Liver (tissue), 3 donors: ENCODE measurements around the gene TXNDC8.

Experiments used
- ATF3 ChIP-seq: IDR thresholded peaks from 2 replicates; pipeline ENCODE4 v1.6.1; 2016; ENCODE audit warnings: antibody characterized with exemption
- EGR1 ChIP-seq, 2 donors: IDR thresholded peaks; 2 replicates each; pipeline ENCODE4 v1.6.1; 2016 to 2018; ENCODE audit warnings: antibody characterized with exemption in 2 of 2, low read depth in 2 of 2
- GABPA ChIP-seq, 2 donors: IDR thresholded peaks in 1 of 2; conservative IDR thresholded peaks in 1 of 2; 2 replicates each; pipeline ENCODE4 v1.6.1; 2016; ENCODE audit warnings: antibody characterized with exemption in 2 of 2, mild to moderate bottlenecking in 1 of 2, moderate library complexity in 1 of 2
- JUND ChIP-seq, 2 donors: IDR thresholded peaks; 2 replicates each; pipeline ENCODE4 v1.6.1; 2016; ENCODE audit warnings: antibody characterized with exemption in 2 of 2
- SP1 ChIP-seq: IDR thresholded peaks from 2 replicates; pipeline ENCODE4 v1.6.1; 2018; ENCODE audit warnings: antibody characterized with exemption, mild to moderate bottlenecking
- TAF1 ChIP-seq: conservative IDR thresholded peaks from 2 replicates; pipeline ENCODE4 v1.6.1; 2016; ENCODE audit warnings: antibody characterized with exemption, mild to moderate bottlenecking
- YY1 ChIP-seq: IDR thresholded peaks from 2 replicates; pipeline ENCODE4 v1.6.1; 2016; ENCODE audit warnings: antibody characterized with exemption, mild to moderate bottlenecking
- TF ChIP-seq, protein P1 (sequence below): fragments of 150-350 bp; IDR thresholded peaks from 2 replicates; pipeline ENCODE4 v1.5.1; 2017; ENCODE audit warnings: improper control_type of control experiment, low read depth, low read length; ENCODE audit not compliant: missing input control
- TF ChIP-seq, protein P2 (sequence below): IDR thresholded peaks from 2 replicates; pipeline ENCODE4 v1.6.1; 2016; ENCODE audit warnings: antibody characterized with exemption, mild to moderate bottlenecking
- TF ChIP-seq, protein P3 (sequence below): IDR thresholded peaks from 2 replicates; pipeline ENCODE4 v1.6.1; 2016; ENCODE audit warnings: antibody characterized with exemption
- donor health status: healthy.
- donor health status: healthy.

DNA sequence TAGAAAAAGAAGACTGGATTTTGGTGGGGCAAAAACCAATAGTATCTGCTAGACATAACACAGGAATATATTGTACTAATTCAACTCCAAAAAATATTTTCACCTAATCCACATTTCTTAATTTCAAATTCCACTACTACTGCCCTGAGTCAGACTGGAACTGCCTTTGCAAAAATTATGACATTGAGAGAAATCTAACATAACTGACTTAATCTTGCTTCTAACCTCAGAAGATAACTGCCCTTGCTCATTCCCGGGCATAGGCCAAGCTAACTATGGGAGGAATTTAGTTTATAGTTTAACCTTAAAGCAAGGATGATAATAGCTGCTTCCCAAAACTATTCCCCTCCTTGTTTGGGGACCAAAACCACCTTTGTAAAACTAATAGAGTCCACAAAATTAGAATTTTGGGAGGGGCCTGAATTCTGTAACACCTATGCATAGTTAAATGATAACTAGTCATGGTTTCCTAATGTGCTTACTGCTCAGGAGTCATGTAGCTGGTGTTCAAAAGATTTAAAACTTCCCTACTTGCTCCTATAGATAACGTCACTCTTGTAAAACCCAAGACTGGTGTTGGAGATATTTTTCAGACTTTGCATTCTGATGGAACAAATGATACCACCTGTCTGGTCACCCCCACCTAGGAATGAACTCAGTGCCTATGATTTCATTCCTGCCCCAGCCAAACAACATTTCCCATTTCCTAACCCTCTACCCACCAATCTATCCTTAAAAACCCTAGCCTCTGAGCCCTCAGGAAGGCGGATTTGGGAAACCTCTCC is 67.3 kb downstream of the TXNDC8 start:
- TF ChIP-seq, protein P1, sequence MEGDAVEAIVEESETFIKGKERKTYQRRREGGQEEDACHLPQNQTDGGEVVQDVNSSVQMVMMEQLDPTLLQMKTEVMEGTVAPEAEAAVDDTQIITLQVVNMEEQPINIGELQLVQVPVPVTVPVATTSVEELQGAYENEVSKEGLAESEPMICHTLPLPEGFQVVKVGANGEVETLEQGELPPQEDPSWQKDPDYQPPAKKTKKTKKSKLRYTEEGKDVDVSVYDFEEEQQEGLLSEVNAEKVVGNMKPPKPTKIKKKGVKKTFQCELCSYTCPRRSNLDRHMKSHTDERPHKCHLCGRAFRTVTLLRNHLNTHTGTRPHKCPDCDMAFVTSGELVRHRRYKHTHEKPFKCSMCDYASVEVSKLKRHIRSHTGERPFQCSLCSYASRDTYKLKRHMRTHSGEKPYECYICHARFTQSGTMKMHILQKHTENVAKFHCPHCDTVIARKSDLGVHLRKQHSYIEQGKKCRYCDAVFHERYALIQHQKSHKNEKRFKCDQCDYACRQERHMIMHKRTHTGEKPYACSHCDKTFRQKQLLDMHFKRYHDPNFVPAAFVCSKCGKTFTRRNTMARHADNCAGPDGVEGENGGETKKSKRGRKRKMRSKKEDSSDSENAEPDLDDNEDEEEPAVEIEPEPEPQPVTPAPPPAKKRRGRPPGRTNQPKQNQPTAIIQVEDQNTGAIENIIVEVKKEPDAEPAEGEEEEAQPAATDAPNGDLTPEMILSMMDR, result no peak
- TF ChIP-seq TAF1, result no peak
- TF ChIP-seq, protein P2, sequence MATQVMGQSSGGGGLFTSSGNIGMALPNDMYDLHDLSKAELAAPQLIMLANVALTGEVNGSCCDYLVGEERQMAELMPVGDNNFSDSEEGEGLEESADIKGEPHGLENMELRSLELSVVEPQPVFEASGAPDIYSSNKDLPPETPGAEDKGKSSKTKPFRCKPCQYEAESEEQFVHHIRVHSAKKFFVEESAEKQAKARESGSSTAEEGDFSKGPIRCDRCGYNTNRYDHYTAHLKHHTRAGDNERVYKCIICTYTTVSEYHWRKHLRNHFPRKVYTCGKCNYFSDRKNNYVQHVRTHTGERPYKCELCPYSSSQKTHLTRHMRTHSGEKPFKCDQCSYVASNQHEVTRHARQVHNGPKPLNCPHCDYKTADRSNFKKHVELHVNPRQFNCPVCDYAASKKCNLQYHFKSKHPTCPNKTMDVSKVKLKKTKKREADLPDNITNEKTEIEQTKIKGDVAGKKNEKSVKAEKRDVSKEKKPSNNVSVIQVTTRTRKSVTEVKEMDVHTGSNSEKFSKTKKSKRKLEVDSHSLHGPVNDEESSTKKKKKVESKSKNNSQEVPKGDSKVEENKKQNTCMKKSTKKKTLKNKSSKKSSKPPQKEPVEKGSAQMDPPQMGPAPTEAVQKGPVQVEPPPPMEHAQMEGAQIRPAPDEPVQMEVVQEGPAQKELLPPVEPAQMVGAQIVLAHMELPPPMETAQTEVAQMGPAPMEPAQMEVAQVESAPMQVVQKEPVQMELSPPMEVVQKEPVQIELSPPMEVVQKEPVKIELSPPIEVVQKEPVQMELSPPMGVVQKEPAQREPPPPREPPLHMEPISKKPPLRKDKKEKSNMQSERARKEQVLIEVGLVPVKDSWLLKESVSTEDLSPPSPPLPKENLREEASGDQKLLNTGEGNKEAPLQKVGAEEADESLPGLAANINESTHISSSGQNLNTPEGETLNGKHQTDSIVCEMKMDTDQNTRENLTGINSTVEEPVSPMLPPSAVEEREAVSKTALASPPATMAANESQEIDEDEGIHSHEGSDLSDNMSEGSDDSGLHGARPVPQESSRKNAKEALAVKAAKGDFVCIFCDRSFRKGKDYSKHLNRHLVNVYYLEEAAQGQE, result no peak
- TF ChIP-seq GABPA (IDR thresholded peaks at IDR 0.05 in 1 of 2, conservative IDR thresholded peaks at IDR 0.05 in 1 of 2), result no peak
- TF ChIP-seq ATF3, result no peak
- no peak for TF ChIP-seq YY1
- no peak for TF ChIP-seq JUND (IDR thresholded peaks at IDR 0.05)
- TF ChIP-seq SP1, result no peak
- TF ChIP-seq, protein P3, sequence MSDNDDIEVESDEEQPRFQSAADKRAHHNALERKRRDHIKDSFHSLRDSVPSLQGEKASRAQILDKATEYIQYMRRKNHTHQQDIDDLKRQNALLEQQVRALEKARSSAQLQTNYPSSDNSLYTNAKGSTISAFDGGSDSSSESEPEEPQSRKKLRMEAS, result no peak
- TF ChIP-seq EGR1 (IDR thresholded peaks at IDR 0.05; ENCODE audit: low read depth in 2 of 2), result no peak
